Measurements from ENCODE around the gene SNX11.

SNX11 gene

DNA sequence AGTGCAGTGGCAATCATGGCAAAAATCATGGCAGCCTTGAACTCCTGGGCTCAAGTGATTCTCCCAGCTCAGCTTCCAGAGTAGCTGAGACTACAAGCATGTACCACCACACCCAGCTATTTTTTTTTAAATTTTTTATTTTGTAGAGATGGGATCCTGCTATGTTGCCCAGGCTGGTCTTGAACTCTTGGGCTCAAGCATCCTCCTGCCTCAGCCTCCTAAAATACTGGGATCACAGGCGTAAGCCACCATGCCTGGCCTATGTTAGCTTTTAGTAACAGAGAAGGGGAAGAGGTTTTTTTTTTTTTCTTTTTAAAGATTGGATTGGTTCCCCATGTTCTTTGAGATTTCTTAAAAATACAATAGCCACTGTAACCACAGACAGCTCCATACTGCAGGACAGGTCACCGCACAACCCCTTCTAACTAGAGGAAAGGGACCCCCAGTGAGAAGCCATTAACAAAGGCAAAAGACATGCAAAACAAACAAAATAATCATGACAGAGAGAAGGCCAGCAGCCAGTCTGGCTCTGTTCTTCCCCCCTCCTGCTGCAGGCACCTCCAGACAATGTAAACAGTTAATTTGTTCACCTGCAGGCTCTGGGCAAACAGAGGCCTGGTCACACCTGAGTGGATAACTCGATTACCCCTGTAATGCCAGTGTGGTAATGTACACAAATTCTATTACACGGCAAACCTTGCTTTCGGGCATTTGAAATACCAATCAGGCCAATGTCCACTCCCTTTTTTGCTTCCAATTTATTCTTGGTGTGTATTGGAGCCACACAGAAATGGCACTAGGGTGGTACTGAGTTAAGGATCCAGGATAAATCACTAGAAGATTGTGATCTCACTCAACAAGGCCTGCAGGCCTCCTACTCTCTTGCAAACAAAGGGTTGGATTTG, 52.9 kb downstream of the SNX11 start:
- no peaks in the 10 kb centered on the region for H3K9me3 ChIP-seq (ENCODE audit: insufficient read depth, low read length, severe bottlenecking)
- ATAC-seq (ENCODE audit: insufficient read depth, low read depth), result no peak
- no peak overlapping the region for H3K4me2 ChIP-seq (ENCODE audit: insufficient read depth, low read length)
- H3K27me3 ChIP-seq (ENCODE audit: insufficient read depth, low read length, poor library complexity), result peaks cover 17% of the 10 kb centered on the region
- no peak overlapping the region for H2AFZ ChIP-seq (ENCODE audit: low read depth, low read length)
- H3K36me3 ChIP-seq (ENCODE audit: insufficient read depth, low read length), result no peaks in the 10 kb centered on the region
- H3K4me3 ChIP-seq (ENCODE audit: low read depth in 1 of 2, low read length in 2 of 2), result no peak overlapping the region
- DNase-seq, result no peak
- no peaks in the 10 kb centered on the region for H3K4me1 ChIP-seq (ENCODE audit: insufficient read depth, low read length)
- H3K9ac ChIP-seq (ENCODE audit: low read depth, low read length), result no peak overlapping the region
- TF ChIP-seq EZH2 (IDR thresholded peaks at IDR 0.05; ENCODE audit: borderline replicate concordance, low read depth, low read length, severe bottlenecking), result no peak
- TF ChIP-seq, protein P1, sequence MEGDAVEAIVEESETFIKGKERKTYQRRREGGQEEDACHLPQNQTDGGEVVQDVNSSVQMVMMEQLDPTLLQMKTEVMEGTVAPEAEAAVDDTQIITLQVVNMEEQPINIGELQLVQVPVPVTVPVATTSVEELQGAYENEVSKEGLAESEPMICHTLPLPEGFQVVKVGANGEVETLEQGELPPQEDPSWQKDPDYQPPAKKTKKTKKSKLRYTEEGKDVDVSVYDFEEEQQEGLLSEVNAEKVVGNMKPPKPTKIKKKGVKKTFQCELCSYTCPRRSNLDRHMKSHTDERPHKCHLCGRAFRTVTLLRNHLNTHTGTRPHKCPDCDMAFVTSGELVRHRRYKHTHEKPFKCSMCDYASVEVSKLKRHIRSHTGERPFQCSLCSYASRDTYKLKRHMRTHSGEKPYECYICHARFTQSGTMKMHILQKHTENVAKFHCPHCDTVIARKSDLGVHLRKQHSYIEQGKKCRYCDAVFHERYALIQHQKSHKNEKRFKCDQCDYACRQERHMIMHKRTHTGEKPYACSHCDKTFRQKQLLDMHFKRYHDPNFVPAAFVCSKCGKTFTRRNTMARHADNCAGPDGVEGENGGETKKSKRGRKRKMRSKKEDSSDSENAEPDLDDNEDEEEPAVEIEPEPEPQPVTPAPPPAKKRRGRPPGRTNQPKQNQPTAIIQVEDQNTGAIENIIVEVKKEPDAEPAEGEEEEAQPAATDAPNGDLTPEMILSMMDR (IDR thresholded peaks at IDR 0.05; ENCODE audit: borderline replicate concordance, extremely low read depth, low read length, poor library complexity, severe bottlenecking), result no peak
- no peak overlapping the region for H3K27ac ChIP-seq (ENCODE audit: low read length)
- H4K20me1 ChIP-seq (ENCODE audit: insufficient read depth, low read length), result no peaks in the 10 kb centered on the region
- H3K79me2 ChIP-seq (ENCODE audit: insufficient read depth, low read length), result no peaks in the 10 kb centered on the region

DNA sequence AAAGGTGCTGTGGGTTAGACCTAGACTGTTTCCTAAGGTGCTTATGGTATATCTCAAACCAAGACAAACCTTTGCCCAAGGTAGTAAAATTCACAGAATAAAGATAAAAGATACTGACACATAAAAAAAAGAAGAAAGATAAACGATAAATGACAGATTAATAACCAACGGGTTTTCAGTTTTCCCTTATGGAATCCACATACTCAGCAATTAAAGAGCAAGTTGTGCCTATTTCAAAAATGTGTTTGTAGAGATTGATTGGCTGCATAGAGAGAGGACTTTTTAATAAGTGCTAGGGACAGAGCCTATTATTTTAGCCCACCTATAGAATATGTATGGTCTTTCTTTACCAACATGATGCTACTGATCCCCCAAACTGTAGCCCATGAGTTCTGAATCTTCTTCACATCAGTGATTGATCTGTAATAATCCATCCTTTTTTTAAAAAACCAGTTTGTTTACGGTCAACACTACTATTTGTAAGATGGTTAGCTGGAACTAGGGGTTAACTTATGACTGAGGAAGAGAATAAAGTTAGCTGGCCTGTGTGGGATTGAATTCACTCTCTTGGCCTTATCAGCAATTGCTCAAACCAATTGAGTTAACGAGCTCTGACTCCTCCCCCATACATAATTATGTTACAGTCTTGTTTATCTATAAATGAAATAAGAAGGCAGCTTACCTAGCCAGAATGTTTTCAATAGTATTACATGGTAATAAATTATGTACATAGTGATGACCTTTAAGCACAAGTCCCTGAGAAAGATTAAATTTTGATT, 53.8 kb downstream of the SNX11 start:
- TF ChIP-seq, protein P1 (IDR thresholded peaks at IDR 0.05; ENCODE audit: borderline replicate concordance, extremely low read depth, low read length, poor library complexity, severe bottlenecking), result no peak
- TF ChIP-seq EZH2 (IDR thresholded peaks at IDR 0.05; ENCODE audit: borderline replicate concordance, low read depth, low read length, severe bottlenecking), result no peak
- no peaks in the 10 kb centered on the region for H3K4me1 ChIP-seq (ENCODE audit: insufficient read depth, low read length)
- no peaks in the 10 kb centered on the region for H3K79me2 ChIP-seq (ENCODE audit: insufficient read depth, low read length)
- ATAC-seq (ENCODE audit: insufficient read depth, low read depth) (no peak), DNase-seq (no peak)
- peaks cover 15% of the 10 kb centered on the region for H3K27me3 ChIP-seq (ENCODE audit: insufficient read depth, low read length, poor library complexity)
- no peaks in the 10 kb centered on the region for H3K36me3 ChIP-seq (ENCODE audit: insufficient read depth, low read length)
- H3K4me3 ChIP-seq (ENCODE audit: low read depth in 1 of 2, low read length in 2 of 2), result no peak overlapping the region
- H4K20me1 ChIP-seq (ENCODE audit: insufficient read depth, low read length), result no peaks in the 10 kb centered on the region
- no peak overlapping the region for H3K27ac ChIP-seq (ENCODE audit: low read length)
- no peak overlapping the region for H3K9ac ChIP-seq (ENCODE audit: low read depth, low read length)
- H3K4me2 ChIP-seq (ENCODE audit: insufficient read depth, low read length), result no peak overlapping the region
- H3K9me3 ChIP-seq (ENCODE audit: insufficient read depth, low read length, severe bottlenecking), result no peaks in the 10 kb centered on the region
- H2AFZ ChIP-seq (ENCODE audit: low read depth, low read length), result no peak overlapping the region

DNA sequence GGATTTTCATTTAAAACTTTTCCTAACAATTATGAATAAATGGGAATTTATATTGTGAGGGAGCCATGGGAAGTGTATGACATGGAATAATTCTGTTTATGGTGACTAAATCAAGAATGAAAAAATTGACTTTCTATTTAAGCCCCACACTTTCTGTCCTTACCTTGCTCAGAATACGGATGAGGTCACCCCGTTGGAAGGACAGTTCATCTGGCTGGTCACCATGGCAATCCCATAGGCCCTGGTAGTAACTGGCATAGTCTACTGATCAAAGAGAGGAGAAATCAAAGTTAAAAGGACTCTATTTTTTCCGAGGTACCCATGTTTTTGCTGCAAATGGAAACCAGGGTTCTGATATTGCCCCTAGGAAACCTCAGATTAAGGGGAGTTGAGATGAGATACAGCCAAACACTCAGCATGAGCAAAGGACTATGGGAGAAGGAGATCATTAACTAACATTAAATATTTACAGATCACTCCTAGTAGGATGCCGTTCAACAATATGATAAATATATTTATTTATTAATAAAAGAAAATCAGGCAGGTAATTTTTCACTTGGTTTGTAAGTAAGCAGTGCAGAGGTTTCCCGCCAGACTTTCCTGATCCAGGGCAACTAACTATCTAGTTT, 54.9 kb downstream of the SNX11 start:
- Histone ChIP-seq H3K79me2 (ENCODE audit: insufficient read depth, low read length) (no peaks in the 10 kb centered on the region), H4K20me1 (ENCODE audit: insufficient read depth, low read length) (no peaks in the 10 kb centered on the region), H3K27ac (ENCODE audit: low read length) (no peak overlapping the region), H2AFZ (ENCODE audit: low read depth, low read length) (no peak overlapping the region), H3K36me3 (ENCODE audit: insufficient read depth, low read length) (no peaks in the 10 kb centered on the region), H3K4me2 (ENCODE audit: insufficient read depth, low read length) (no peak overlapping the region), H3K4me3 (ENCODE audit: low read depth in 1 of 2, low read length in 2 of 2) (no peak overlapping the region), H3K9ac (ENCODE audit: low read depth, low read length) (no peak overlapping the region), H3K27me3 (ENCODE audit: insufficient read depth, low read length, poor library complexity) (peaks cover 13% of the 10 kb centered on the region), H3K9me3 (ENCODE audit: insufficient read depth, low read length, severe bottlenecking) (no peaks in the 10 kb centered on the region), H3K4me1 (ENCODE audit: insufficient read depth, low read length) (no peaks in the 10 kb centered on the region)
- TF ChIP-seq, protein P1 (IDR thresholded peaks at IDR 0.05; ENCODE audit: borderline replicate concordance, extremely low read depth, low read length, poor library complexity, severe bottlenecking), result no peak
- TF ChIP-seq EZH2 (IDR thresholded peaks at IDR 0.05; ENCODE audit: borderline replicate concordance, low read depth, low read length, severe bottlenecking), result no peak
- ATAC-seq (ENCODE audit: insufficient read depth, low read depth) (no peak), DNase-seq (no peak)
